ELR (cell line): ENCODE data around the gene GPATCH1.

Experiments
- DNase-seq: peaks from one replicate; pipeline ENCODE4 v3.0.0-alpha.2; 2015; ENCODE audit warnings: low read depth

GPATCH1 gene

GRCh38 chr19:33063356-33063752, 17.6 kb upstream of the GPATCH1 start:
- DNase-seq, result no peak

- DNase-seq, result peak; percentile 49
Measured at GRCh38 chr19:33063753-33064457, 17.1 kb upstream of the GPATCH1 start.

- no peak for DNase-seq
Measured at GRCh38 chr19:33064458-33064791, 16.6 kb upstream of the GPATCH1 start.

- peak; percentile 84 for DNase-seq
Measured at GRCh38 chr19:33064792-33065550, 16.0 kb upstream of the GPATCH1 start, which contains the start of gene RHPN2. RHPN2 (minus strand) TSS chr19:33064888; CDS start chr19:33064852, 36 bp downstream.

- no peak for DNase-seq
Measured at GRCh38 chr19:33066543-33066942, 14.4 kb upstream of the GPATCH1 start.

- DNase-seq, result no peak
Measured at GRCh38 chr19:33067121-33067520, 13.9 kb upstream of the GPATCH1 start.

GRCh38 chr19:33071887-33072286, 9.1 kb upstream of the GPATCH1 start:
- peak; percentile 72 for DNase-seq

GRCh38 chr19:33075519-33075918, 5.5 kb upstream of the GPATCH1 start:
- DNase-seq, result no peak

GRCh38 chr19:33085570-33086128, 4.7 kb downstream of the GPATCH1 start:
- no peak for DNase-seq

- DNase-seq, result no peak
Measured at GRCh38 chr19:33086955-33087354, 6.0 kb downstream of the GPATCH1 start.

GRCh38 chr19:33089010-33089409, 8.0 kb downstream of the GPATCH1 start:
- DNase-seq, result no peak

- no peak for DNase-seq
Measured at GRCh38 chr19:33090179-33090578, 9.2 kb downstream of the GPATCH1 start.

- DNase-seq, result no peak
Measured at GRCh38 chr19:33093420-33094210, 12.6 kb downstream of the GPATCH1 start.

GRCh38 chr19:33094436-33095067, 13.6 kb downstream of the GPATCH1 start:
- no peak for DNase-seq

- peak; percentile 7 for DNase-seq
Measured at GRCh38 chr19:33096005-33096404, 15.0 kb downstream of the GPATCH1 start.

GRCh38 chr19:33098055-33098534, 17.1 kb downstream of the GPATCH1 start:
- DNase-seq, result peak; percentile 37

GRCh38 chr19:33100894-33101644, 20.1 kb downstream of the GPATCH1 start:
- DNase-seq, result no peak

GRCh38 chr19:33102893-33103292, 21.9 kb downstream of the GPATCH1 start:
- DNase-seq, result no peak

GRCh38 chr19:33108161-33108560, 27.2 kb downstream of the GPATCH1 start:
- no peak for DNase-seq

GRCh38 chr19:33110137-33110910, 29.3 kb downstream of the GPATCH1 start:
- peak; percentile 73 for DNase-seq
